Liver (tissue), 9 donors: ENCODE data around the gene LYST. TPM values are rescaled to one million over a fixed set of nuclear protein-coding genes. Genes with fewer than 3 reads are reported as not detected.

Experiments used
- DNase-seq: peaks from one replicate; pipeline ENCODE4 v3.0.0-alpha.2; 2017; ENCODE audit warnings: low spot score
- H3K27ac ChIP-seq, 2 donors: one replicate each; pipeline ENCODE4 v1.7.0; 2013; ENCODE audit warnings: inconsistent platforms in 2 of 2, low read length in 2 of 2, control low read depth in 1 of 2, low read depth in 1 of 2, mild to moderate bottlenecking in 1 of 2
- H3K27me3 ChIP-seq, 4 donors: one replicate each; pipeline versions ENCODE4 v1.6.1 to v1.7.0; 2013; ENCODE audit warnings: low read length in 3 of 4, inconsistent platforms in 1 of 4, mild to moderate bottlenecking in 1 of 4, moderate library complexity in 1 of 4; ENCODE audit not compliant: control insufficient read depth in 4 of 4, insufficient read depth in 4 of 4
- H3K36me3 ChIP-seq, 4 donors: one replicate each; pipeline versions ENCODE4 v1.6.1 to v1.7.0; 2013; ENCODE audit warnings: low read length in 3 of 4, mild to moderate bottlenecking in 3 of 4, low read depth in 1 of 4, moderate library complexity in 1 of 4; ENCODE audit not compliant: control insufficient read depth in 4 of 4, insufficient read depth in 3 of 4
- H3K4me1 ChIP-seq, 4 donors: one replicate each; pipeline versions ENCODE4 v1.6.1 to v1.7.0; 2013; ENCODE audit warnings: low read length in 3 of 4, mild to moderate bottlenecking in 3 of 4, moderate library complexity in 1 of 4; ENCODE audit not compliant: control insufficient read depth in 4 of 4, insufficient read depth in 4 of 4
- H3K4me3 ChIP-seq, 3 donors: one replicate each; pipeline versions ENCODE4 v1.6.1 to v1.7.0; 2013; ENCODE audit warnings: low read length in 3 of 3, control low read depth in 1 of 3, low read depth in 1 of 3, mild to moderate bottlenecking in 1 of 3
- H3K9ac ChIP-seq, 2 donors: one replicate each; pipeline ENCODE4 v1.7.0; 2013; ENCODE audit warnings: low read length in 2 of 2, mild to moderate bottlenecking in 2 of 2, moderate library complexity in 2 of 2, control low read depth in 1 of 2, low read depth in 1 of 2
- H3K9me3 ChIP-seq, 4 donors: one replicate each; pipeline versions ENCODE4 v1.6.1 to v1.7.0; 2013; ENCODE audit warnings: low read length in 3 of 4; ENCODE audit not compliant: control insufficient read depth in 4 of 4
- EGR1 ChIP-seq, 2 donors: IDR thresholded peaks; 2 replicates each; pipeline ENCODE4 v1.6.1; 2016 to 2018; ENCODE audit warnings: antibody characterized with exemption in 2 of 2, low read depth in 2 of 2
- FOXA1 ChIP-seq: IDR thresholded peaks from 2 replicates; pipeline ENCODE4 v1.6.1; 2016; ENCODE audit warnings: antibody characterized with exemption
- FOXA2 ChIP-seq: IDR thresholded peaks from 2 replicates; pipeline ENCODE4 v1.6.1; 2016; ENCODE audit warnings: antibody characterized with exemption
- GABPA ChIP-seq, 2 donors: IDR thresholded peaks in 1 of 2; conservative IDR thresholded peaks in 1 of 2; 2 replicates each; pipeline ENCODE4 v1.6.1; 2016; ENCODE audit warnings: antibody characterized with exemption in 2 of 2, mild to moderate bottlenecking in 1 of 2, moderate library complexity in 1 of 2
- HNF4A ChIP-seq, 2 donors: conservative IDR thresholded peaks; 2 replicates each; pipeline ENCODE4 v1.6.1; 2016; ENCODE audit warnings: antibody characterized with exemption in 2 of 2, mild to moderate bottlenecking in 2 of 2
- HNF4G ChIP-seq: IDR thresholded peaks from 2 replicates; pipeline ENCODE4 v1.6.1; 2016; ENCODE audit warnings: antibody characterized with exemption
- NR2F2 ChIP-seq: IDR thresholded peaks from 2 replicates; pipeline ENCODE4 v1.6.1; 2016; ENCODE audit warnings: antibody characterized with exemption
- RAD21 ChIP-seq, 2 donors: IDR thresholded peaks; 2 replicates each; pipeline ENCODE4 v1.6.1; 2016; ENCODE audit warnings: antibody characterized with exemption in 2 of 2, mild to moderate bottlenecking in 2 of 2
- RXRA ChIP-seq, 2 donors: IDR thresholded peaks; 2 replicates each; pipeline ENCODE4 v1.6.1; 2017 to 2018; ENCODE audit warnings: antibody characterized with exemption in 2 of 2, mild to moderate bottlenecking in 1 of 2
- SP1 ChIP-seq: IDR thresholded peaks from 2 replicates; pipeline ENCODE4 v1.6.1; 2018; ENCODE audit warnings: antibody characterized with exemption, mild to moderate bottlenecking
- TAF1 ChIP-seq: conservative IDR thresholded peaks from 2 replicates; pipeline ENCODE4 v1.6.1; 2016; ENCODE audit warnings: antibody characterized with exemption, mild to moderate bottlenecking
- YY1 ChIP-seq: IDR thresholded peaks from 2 replicates; pipeline ENCODE4 v1.6.1; 2016; ENCODE audit warnings: antibody characterized with exemption, mild to moderate bottlenecking
- WGBS: extraction: QIAGEN DNeasy Blood & Tissue Kit; methylation state at CpG from one replicate; pipeline ENCODE4 v1.1.7; 2013; 5-methylcytosine and 5-hydroxymethylcytosine counted together
- polyA plus RNA-seq, 2 donors: library from polyadenylated mRNA; stranded (reverse) in 1 of 2; unstranded in 1 of 2; fragments of 200-250 nt in 1 of 2; fragments of >200 nt in 1 of 2; fragmentation: Nextera tagmentation in 1 of 2; extraction: Ambion mirVana in 1 of 2; gene quantifications; one replicate each; pipeline versions ENCODE4 v1.2.1 to v1.2.3, GENCODE V29; 2013 to 2015
- total RNA-seq, 2 donors: library from RNA; depleted of rRNA; stranded (reverse); fragments of >200 nt; gene quantifications; one replicate each; pipeline ENCODE4 v1.2.3, GENCODE V29; 2014
- TF ChIP-seq, protein P1 (sequence below): IDR thresholded peaks from 2 replicates; pipeline ENCODE4 v1.6.1; 2016; ENCODE audit warnings: antibody characterized with exemption
- TF ChIP-seq, protein P2 (sequence below): IDR thresholded peaks from 2 replicates; pipeline ENCODE4 v1.6.1; 2016; ENCODE audit warnings: antibody characterized with exemption
- TF ChIP-seq, protein P3 (sequence below): IDR thresholded peaks from 2 replicates; pipeline ENCODE4 v1.6.1; 2016; ENCODE audit warnings: antibody characterized with exemption
- TF ChIP-seq, protein P4 (sequence below): fragments of 150-350 bp; IDR thresholded peaks from 2 replicates; pipeline ENCODE4 v1.5.1; 2017; ENCODE audit warnings: improper control_type of control experiment, low read depth, low read length; ENCODE audit not compliant: missing input control
- donor health status: healthy.
- donor health status: healthy.
- donor health status: healthy.
- donor health status: healthy.
- donor health status: healthy.

Gene LYST
- total and polyA plus RNA-seq, 4 donors, result 3.4 to 45.9 (median 14.2) TPM

DNA sequence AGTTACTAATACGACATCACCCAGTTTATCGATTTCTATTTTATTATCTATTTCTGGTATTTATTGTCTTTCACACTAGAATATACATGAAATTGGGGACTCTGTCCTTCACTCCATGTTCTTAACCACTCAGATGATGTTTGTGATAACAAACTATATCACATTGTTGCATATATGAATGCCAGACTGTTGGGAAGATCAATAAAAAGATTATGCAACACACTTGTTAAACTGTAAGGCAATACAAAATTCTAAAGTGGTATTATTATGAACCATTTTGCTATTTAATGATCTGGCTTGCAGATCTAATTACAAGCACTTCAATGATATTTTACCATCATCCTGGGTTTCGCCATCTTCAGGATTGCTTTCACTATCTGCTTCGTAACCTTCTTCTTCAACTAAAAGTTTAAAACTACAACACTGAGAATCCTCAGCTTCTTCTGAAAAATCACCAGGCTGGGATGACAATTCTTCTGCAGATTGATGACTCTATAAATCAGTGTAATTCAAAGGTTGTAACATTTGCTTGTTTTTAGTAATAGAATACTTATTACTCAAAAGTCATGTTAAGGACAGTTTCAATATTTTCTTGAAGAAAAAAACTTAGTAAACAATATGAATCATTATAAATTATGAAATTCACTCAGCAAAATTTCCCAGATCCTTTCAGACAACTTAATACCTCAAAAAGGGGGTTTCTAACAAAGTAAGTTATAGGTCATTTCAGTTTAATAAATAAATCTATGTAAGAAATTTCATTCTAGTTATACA is 63.9 kb downstream of the LYST start:
- DNase-seq, result no peak
- no peaks in the 10 kb centered on the region for H3K27me3 ChIP-seq
- no peaks in the 10 kb centered on the region for H3K9me3 ChIP-seq
- H3K4me1 ChIP-seq, result peaks cover 0 to 2% (median 0%) of the 10 kb centered on the region in 4 donors
- H3K27ac ChIP-seq, result no peak overlapping the region
- peaks cover 3 to 8% (median 4%) of the 10 kb centered on the region in 4 donors for H3K36me3 ChIP-seq
- 88% methylated on average over 4 of the region's 4 CpGs for WGBS
- H3K9ac ChIP-seq, result no peak overlapping the region
- TF ChIP-seq, protein P1, sequence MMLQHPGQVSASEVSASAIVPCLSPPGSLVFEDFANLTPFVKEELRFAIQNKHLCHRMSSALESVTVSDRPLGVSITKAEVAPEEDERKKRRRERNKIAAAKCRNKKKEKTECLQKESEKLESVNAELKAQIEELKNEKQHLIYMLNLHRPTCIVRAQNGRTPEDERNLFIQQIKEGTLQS, result no peak
- no peak for TF ChIP-seq HNF4G
- TF ChIP-seq SP1, result no peak
- TF ChIP-seq HNF4A (conservative IDR thresholded peaks at IDR 0.05), result no peak
- no peak for TF ChIP-seq EGR1 (IDR thresholded peaks at IDR 0.05; ENCODE audit: low read depth in 2 of 2)
- TF ChIP-seq FOXA1, result no peak
- no peak for TF ChIP-seq FOXA2
- TF ChIP-seq, protein P2, sequence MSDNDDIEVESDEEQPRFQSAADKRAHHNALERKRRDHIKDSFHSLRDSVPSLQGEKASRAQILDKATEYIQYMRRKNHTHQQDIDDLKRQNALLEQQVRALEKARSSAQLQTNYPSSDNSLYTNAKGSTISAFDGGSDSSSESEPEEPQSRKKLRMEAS, result no peak
- no peak for TF ChIP-seq TAF1
- no peak for TF ChIP-seq RAD21 (IDR thresholded peaks at IDR 0.05)
- TF ChIP-seq, protein P3, sequence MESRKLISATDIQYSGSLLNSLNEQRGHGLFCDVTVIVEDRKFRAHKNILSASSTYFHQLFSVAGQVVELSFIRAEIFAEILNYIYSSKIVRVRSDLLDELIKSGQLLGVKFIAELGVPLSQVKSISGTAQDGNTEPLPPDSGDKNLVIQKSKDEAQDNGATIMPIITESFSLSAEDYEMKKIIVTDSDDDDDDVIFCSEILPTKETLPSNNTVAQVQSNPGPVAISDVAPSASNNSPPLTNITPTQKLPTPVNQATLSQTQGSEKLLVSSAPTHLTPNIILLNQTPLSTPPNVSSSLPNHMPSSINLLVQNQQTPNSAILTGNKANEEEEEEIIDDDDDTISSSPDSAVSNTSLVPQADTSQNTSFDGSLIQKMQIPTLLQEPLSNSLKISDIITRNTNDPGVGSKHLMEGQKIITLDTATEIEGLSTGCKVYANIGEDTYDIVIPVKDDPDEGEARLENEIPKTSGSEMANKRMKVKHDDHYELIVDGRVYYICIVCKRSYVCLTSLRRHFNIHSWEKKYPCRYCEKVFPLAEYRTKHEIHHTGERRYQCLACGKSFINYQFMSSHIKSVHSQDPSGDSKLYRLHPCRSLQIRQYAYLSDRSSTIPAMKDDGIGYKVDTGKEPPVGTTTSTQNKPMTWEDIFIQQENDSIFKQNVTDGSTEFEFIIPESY, result no peak
- no peak overlapping the region for H3K4me3 ChIP-seq

DNA sequence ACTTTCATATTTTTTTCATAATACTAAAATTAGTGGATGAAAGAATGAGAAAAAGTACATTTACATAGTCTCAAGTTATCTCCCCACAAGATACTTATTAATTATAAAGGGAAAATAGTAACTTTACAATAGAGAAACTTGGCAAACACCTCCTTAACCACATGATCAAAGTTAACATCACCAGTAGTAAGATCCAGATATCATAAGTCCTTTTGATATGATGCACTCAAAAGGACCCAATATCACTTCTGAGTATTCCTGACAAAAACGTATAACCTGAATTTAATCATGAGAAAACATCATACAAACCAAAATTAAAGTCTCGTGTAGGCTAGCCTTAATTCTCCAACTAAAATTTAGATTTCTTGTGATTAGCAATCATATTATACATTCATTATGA is 67.4 kb downstream of the LYST start:
- DNase-seq, result no peak
- WGBS, result 95% methylated on average over 2 of the region's 2 CpGs
- H3K4me1 ChIP-seq, result peaks cover 0 to 2% (median 0%) of the 10 kb centered on the region in 4 donors
- H3K4me3 ChIP-seq, result no peak overlapping the region
- no peak for TF ChIP-seq RXRA (IDR thresholded peaks at IDR 0.05)
- H3K9ac ChIP-seq, result no peak overlapping the region
- H3K36me3 ChIP-seq, result peaks cover 3 to 10% (median 4%) of the 10 kb centered on the region in 4 donors
- no peaks in the 10 kb centered on the region for H3K9me3 ChIP-seq
- no peak overlapping the region for H3K27ac ChIP-seq
- no peaks in the 10 kb centered on the region for H3K27me3 ChIP-seq

DNA sequence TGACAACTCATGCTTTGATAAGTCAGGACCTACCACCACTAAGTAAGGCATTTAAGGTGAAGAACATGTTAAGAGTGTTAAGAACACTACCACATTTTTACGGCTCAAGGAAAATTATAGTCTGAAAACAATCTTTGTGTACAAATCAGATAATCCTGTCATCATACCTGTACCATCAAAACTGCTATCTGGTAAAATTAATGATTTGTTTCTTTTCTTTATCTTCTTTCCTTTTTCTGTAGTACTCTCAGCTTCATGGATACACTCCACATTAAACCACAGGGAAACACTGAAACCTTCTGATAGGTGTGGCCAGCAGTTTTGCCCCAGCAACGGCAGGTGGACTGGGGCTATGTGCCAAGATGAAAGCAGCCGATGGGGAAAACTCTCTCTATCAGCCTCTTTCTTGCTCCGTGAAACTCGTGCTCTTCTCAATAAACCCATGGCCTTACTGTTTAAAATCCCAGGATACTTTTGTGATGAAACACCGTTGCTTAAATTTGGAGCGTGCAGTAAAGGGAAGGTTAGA is 75.1 kb downstream of the LYST start:
- TF ChIP-seq, protein P2, result no peak
- TF ChIP-seq SP1, result no peak
- TF ChIP-seq, protein P4, sequence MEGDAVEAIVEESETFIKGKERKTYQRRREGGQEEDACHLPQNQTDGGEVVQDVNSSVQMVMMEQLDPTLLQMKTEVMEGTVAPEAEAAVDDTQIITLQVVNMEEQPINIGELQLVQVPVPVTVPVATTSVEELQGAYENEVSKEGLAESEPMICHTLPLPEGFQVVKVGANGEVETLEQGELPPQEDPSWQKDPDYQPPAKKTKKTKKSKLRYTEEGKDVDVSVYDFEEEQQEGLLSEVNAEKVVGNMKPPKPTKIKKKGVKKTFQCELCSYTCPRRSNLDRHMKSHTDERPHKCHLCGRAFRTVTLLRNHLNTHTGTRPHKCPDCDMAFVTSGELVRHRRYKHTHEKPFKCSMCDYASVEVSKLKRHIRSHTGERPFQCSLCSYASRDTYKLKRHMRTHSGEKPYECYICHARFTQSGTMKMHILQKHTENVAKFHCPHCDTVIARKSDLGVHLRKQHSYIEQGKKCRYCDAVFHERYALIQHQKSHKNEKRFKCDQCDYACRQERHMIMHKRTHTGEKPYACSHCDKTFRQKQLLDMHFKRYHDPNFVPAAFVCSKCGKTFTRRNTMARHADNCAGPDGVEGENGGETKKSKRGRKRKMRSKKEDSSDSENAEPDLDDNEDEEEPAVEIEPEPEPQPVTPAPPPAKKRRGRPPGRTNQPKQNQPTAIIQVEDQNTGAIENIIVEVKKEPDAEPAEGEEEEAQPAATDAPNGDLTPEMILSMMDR, result no peak
- no peak for TF ChIP-seq YY1
- TF ChIP-seq HNF4G, result no peak
- no peak for TF ChIP-seq GABPA (IDR thresholded peaks at IDR 0.05 in 1 of 2, conservative IDR thresholded peaks at IDR 0.05 in 1 of 2)
- TF ChIP-seq NR2F2, result no peak
- no peak for TF ChIP-seq RAD21 (IDR thresholded peaks at IDR 0.05)
- TF ChIP-seq, protein P1, result no peak
- TF ChIP-seq, protein P3, result no peak
- TF ChIP-seq EGR1 (IDR thresholded peaks at IDR 0.05; ENCODE audit: low read depth in 2 of 2), result no peak
- Histone ChIP-seq H3K36me3 (peaks cover 2 to 26% (median 18%) of the 10 kb centered on the region in 4 donors), H3K9ac (no peak overlapping the region), H3K27me3 (no peaks in the 10 kb centered on the region), H3K4me3 (no peak overlapping the region), H3K27ac (no peak overlapping the region), H3K4me1 (no peaks in the 10 kb centered on the region), H3K9me3 (no peaks in the 10 kb centered on the region)
- 88% methylated on average over 7 of the region's 7 CpGs for WGBS
- no peak for DNase-seq
